HepG2 (cell line): ENCODE data around the gene TLCD3B. TPM values are rescaled to one million over a fixed set of nuclear protein-coding genes. Genes with fewer than 3 reads are reported as not detected.
"Not testable (repeated sequence)": the region's sequence is repeated elsewhere in the genome, so short reads cannot be mapped to it uniquely, and the experiment has no call there.

ENCODE experiments used
- ATAC-seq: fragments of 200-7000 bp; cut with Tn5 transposase; 3 replicates; pipeline ENCODE4 v1.9.1; 2020; ENCODE audit warnings: mild to moderate bottlenecking, moderate library complexity
- BruUV-seq: library from RNA; stranded (reverse); fragments of 400-500 nt; replicated peaks from 2 replicates; lab custom pipeline; 2021; lab: Mats Ljungman, UMichigan
- CTCF ChIA-PET: fragments of 300-600 bp; formaldehyde crosslinking; extraction: SDS; loops from one replicate; lab custom pipeline; 2021; ENCODE audit warnings: low total read pairs, inconsistent platforms, low intra/inter-chr PET ratio; lab: Yijun Ruan, JAX
- POLR2A ChIA-PET: fragments of 350-600 bp; sonication (Branson Sonifier 250); formaldehyde crosslinking; loops from one replicate; lab custom pipeline; 2020; ENCODE audit warnings: antibody characterized with exemption, inconsistent platforms; lab: Yijun Ruan, JAX
- DNase-seq: peaks from one replicate; pipeline ENCODE4 v3.0.0-alpha.2; 2015; ENCODE audit warnings: low spot score
- FAIRE-seq: peaks from 3 replicates; lab custom pipeline; 2011; peaks lifted over from hg19 to GRCh38; lab: Jason Lieb, UNC
- H2AFZ ChIP-seq: one replicate; pipeline ENCODE4 v1.6.1; 2011; ENCODE audit warnings: low read length, inconsistent platforms
- H3K27ac ChIP-seq: fragments of 300-600 bp; 3 replicates; pipeline ENCODE4 v1.8.0; 2011; ENCODE audit warnings: mixed run types, mild to moderate bottlenecking, mixed read lengths, low read length, inconsistent platforms; ENCODE audit not compliant: insufficient read depth; ENCODE audit errors: extremely low read length
- H3K27me3 ChIP-seq, 2 experiments: fragments of 200-600 bp in 1 of 2; 2 replicates in 1 of 2; 3 replicates in 1 of 2; pipeline versions ENCODE4 v1.6.0 to v1.8.0; 2011; ENCODE audit warnings: low read length in 2 of 2, mild to moderate bottlenecking in 2 of 2, moderate library complexity in 2 of 2, inconsistent platforms in 1 of 2; ENCODE audit not compliant: insufficient read depth in 2 of 2, control insufficient read depth in 1 of 2
- H3K36me3 ChIP-seq, 2 experiments: fragments of 200-600 bp in 1 of 2; replicated peaks in 1 of 2; 2 replicates in 1 of 2; 3 replicates in 1 of 2; pipeline versions ENCODE4 v1.5.1 to v1.8.0; 2011; ENCODE audit warnings: low read length in 2 of 2, inconsistent platforms in 1 of 2; ENCODE audit not compliant: insufficient read depth in 2 of 2, control insufficient read depth in 1 of 2
- H3K4me1 ChIP-seq: 2 replicates; pipeline ENCODE4 v1.5.1; 2012; ENCODE audit warnings: low read length, inconsistent platforms; ENCODE audit not compliant: insufficient read depth
- H3K4me2 ChIP-seq: 2 replicates; pipeline ENCODE4 v1.6.0; 2011; ENCODE audit warnings: low read depth, low read length, inconsistent platforms
- H3K4me3 ChIP-seq, 3 experiments: fragments of 200-600 bp in 1 of 3; sonication (generic), shearing (Covaris generic) in 1 of 3; replicated peaks in 1 of 3; 2 replicates each; pipeline ENCODE4 v1.5.1; 2011 to 2016; ENCODE audit warnings: low read length in 3 of 3, inconsistent platforms in 2 of 3, low read depth in 2 of 3, mild to moderate bottlenecking in 2 of 3, control low read depth in 1 of 3, mixed read lengths in 1 of 3; ENCODE audit not compliant: insufficient read depth in 1 of 3
- H3K79me2 ChIP-seq: one replicate; pipeline ENCODE4 v1.6.1; 2011; ENCODE audit warnings: low read length, inconsistent platforms; ENCODE audit not compliant: insufficient read depth
- H3K9ac ChIP-seq: 2 replicates; pipeline ENCODE4 v1.6.0; 2011; ENCODE audit warnings: mild to moderate bottlenecking, low read depth, low read length, inconsistent platforms; ENCODE audit not compliant: insufficient read depth
- H3K9me3 ChIP-seq: 2 replicates; pipeline ENCODE4 v1.5.1; 2012; ENCODE audit warnings: mild to moderate bottlenecking, low read length
- H4K20me1 ChIP-seq: 2 replicates; pipeline ENCODE4 v1.6.0; 2011; ENCODE audit warnings: inconsistent platforms, mild to moderate bottlenecking, low read length, moderate library complexity; ENCODE audit not compliant: insufficient read depth
- AGO1 ChIP-seq: fragments of 200-400 bp; formaldehyde crosslinking; IDR thresholded peaks from 2 replicates; pipeline ENCODE4 v1.6.1; 2017; ENCODE audit warnings: mild to moderate bottlenecking, low read depth, low read length, moderate library complexity; ENCODE audit not compliant: poor library complexity, severe bottlenecking
- CEBPG ChIP-seq: IDR thresholded peaks from 2 replicates; pipeline ENCODE4 v1.6.1; 2016
- CHD4 ChIP-seq: fragments of 200-600 bp; sonication (generic); IDR thresholded peaks from 2 replicates; pipeline ENCODE4 v1.7.0; 2017; ENCODE audit warnings: mild to moderate bottlenecking, low read length, borderline replicate concordance
- HOXA3 ChIP-seq: sonication (generic); formaldehyde crosslinking; IDR thresholded peaks from 2 replicates; pipeline ENCODE4 v1.5.0; 2020; ENCODE audit warnings: missing genetic modification reagents
- KLF12 ChIP-seq: sonication (generic); formaldehyde crosslinking; IDR thresholded peaks from 2 replicates; pipeline ENCODE4 v1.4.0; 2020; ENCODE audit warnings: missing genetic modification reagents, borderline replicate concordance
- KLF6 ChIP-seq: IDR thresholded peaks from 2 replicates; pipeline ENCODE4 v1.8.0; 2016; ENCODE audit warnings: missing biosample characterization, missing genetic modification reagents
- MAZ ChIP-seq, 2 experiments: sonication (generic) in 1 of 2; formaldehyde crosslinking in 1 of 2; IDR thresholded peaks; 2 replicates each; pipeline versions ENCODE4 v1.5.0 to v1.6.1; 2012 to 2020; ENCODE audit warnings: low read depth in 2 of 2, mild to moderate bottlenecking in 2 of 2, borderline replicate concordance in 1 of 2, improper control_type of control experiment in 1 of 2, low read length in 1 of 2, missing genetic modification reagents in 1 of 2, moderate library complexity in 1 of 2
- NCOR1 ChIP-seq: fragments of 200-600 bp; sonication (generic); IDR thresholded peaks from 2 replicates; pipeline ENCODE4 v1.7.0; 2017; ENCODE audit warnings: antibody characterized with exemption, low read length, borderline replicate concordance
- PRPF4 ChIP-seq: fragments of 200-400 bp; formaldehyde crosslinking; IDR thresholded peaks from 2 replicates; pipeline ENCODE4 v1.6.1; 2016; ENCODE audit warnings: low read length, low read depth; ENCODE audit not compliant: poor library complexity, severe bottlenecking
- RFX3 ChIP-seq: IDR thresholded peaks from 2 replicates; pipeline ENCODE4 v1.6.1; 2016; ENCODE audit warnings: missing biosample characterization, missing genetic modification reagents
- ZNF121 ChIP-seq: sonication (generic); formaldehyde crosslinking; IDR thresholded peaks from 2 replicates; pipeline ENCODE4 v1.5.0; 2020; ENCODE audit warnings: mild to moderate bottlenecking, missing genetic modification reagents
- ZNF343 ChIP-seq: sonication (generic); formaldehyde crosslinking; IDR thresholded peaks from 2 replicates; pipeline ENCODE4 v1.4.0; 2020; ENCODE audit warnings: mild to moderate bottlenecking, missing genetic modification reagents
- ZNF484 ChIP-seq: sonication (generic); formaldehyde crosslinking; IDR thresholded peaks from 2 replicates; pipeline ENCODE4 v1.5.1; 2020; ENCODE audit warnings: mild to moderate bottlenecking, low read depth, missing genetic modification reagents, borderline replicate concordance
- ZNF83 ChIP-seq: sonication (generic); formaldehyde crosslinking; IDR thresholded peaks from 2 replicates; pipeline ENCODE4 v1.4.0; 2020; ENCODE audit warnings: missing genetic modification reagents, mild to moderate bottlenecking, borderline replicate concordance
- WGBS: methylation state at CpG from one replicate; pipeline ENCODE4 v1.1.6; 2017; ENCODE audit warnings: low lambda C conversion rate; 5-methylcytosine and 5-hydroxymethylcytosine counted together
- in situ Hi-C: cut with HindIII; loops from 2 replicates; pipeline ENCODE4 v1.10.0; 2017; ENCODE audit warnings: low pct_unique_long_range_greater_than_20kb; ENCODE audit not compliant: extremely low pct_ligation_motif_present
- intact Hi-C: fragments of 100-400 bp; cut with micrococcal nuclease; formaldehyde crosslinking; loops from one replicate; pipeline ENCODE4 v1.10.0; 2022; ENCODE audit not compliant: unreplicated experiment
- polyA plus RNA-seq, 8 experiments: library from polyadenylated mRNA; depleted of rRNA in 3 of 8; stranded (reverse) in 7 of 8; unstranded in 1 of 8; fragments of >200 nt; fragmentation: Illumina TruSeq in 4 of 8; extraction: Trizol in 4 of 8; gene quantifications; 2 replicates each; pipeline versions ENCODE4 v1.2.1 to v1.2.3, GENCODE V29; 2011 to 2016; ENCODE audit warnings: low read depth in 4 of 8, missing spikeins in 1 of 8, mixed read lengths in 1 of 8; ENCODE audit not compliant: insufficient read depth in 1 of 8
- total RNA-seq, 5 experiments: library from RNA; depleted of rRNA; stranded (reverse); fragments of >200 nt; fragmentation: Illumina TruSeq; extraction: Trizol; gene quantifications; 2 replicates each; pipeline ENCODE4 v1.2.3, GENCODE V29; 2016; ENCODE audit warnings: low read depth in 1 of 5
- TF ChIP-seq, protein P1 (sequence below): sonication (generic); formaldehyde crosslinking; IDR thresholded peaks from 2 replicates; pipeline ENCODE4 v1.4.0; 2020; ENCODE audit warnings: missing genetic modification reagents
- TF ChIP-seq, protein P2 (sequence below): sonication (generic); formaldehyde crosslinking; IDR thresholded peaks from 2 replicates; pipeline ENCODE4 v1.4.0; 2020; ENCODE audit warnings: missing genetic modification reagents

The TLCD3B gene
- total and polyA plus RNA-seq, 2 of the 13 experiments (the other 11 are each of a cell fraction or from before 2014, with no cell fraction given), result not detected

- WGBS, result 7% methylated on average over 5 of the region's 5 CpGs
- CTCF ChIA-PET, result not testable (repeated sequence)
These were observed 9.6 kb upstream of the TLCD3B start for GRCh38 chr16:30040690-30041089.

DNA sequence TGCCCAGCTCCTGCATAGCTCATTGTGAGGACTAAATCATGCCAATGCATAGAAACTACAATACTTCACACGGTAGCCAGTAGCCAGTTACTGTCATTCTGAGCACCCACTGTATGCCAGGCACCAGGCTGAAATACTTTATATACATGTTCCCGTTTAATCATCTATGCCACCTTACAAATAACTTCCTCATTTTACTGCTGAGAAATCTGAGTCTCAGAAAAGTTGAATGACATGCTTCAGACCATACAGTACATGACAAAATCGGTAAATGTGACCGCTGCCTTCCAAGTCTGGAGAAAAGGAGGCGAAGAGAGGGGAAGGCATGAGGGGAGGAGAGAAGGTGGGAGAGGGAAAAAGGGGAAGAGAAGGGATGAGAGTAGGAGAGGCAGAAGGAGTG, 9.2 kb upstream of the TLCD3B start:
- no peak for DNase-seq
- 22% methylated on average over 5 of the region's 5 CpGs for WGBS
- no peak for ATAC-seq
- CTCF ChIA-PET, result no interaction called here
- Histone ChIP-seq H3K27me3 (peaks cover 0 to 16% of the 10 kb centered on the region in 2 experiments; a peak in 2 of 5 replicates), H3K4me1 (peaks cover 8% of the 10 kb centered on the region; the same call in 1 of the 2 replicates), H3K27ac (no peak overlapping the region), H3K36me3 (no peaks in the 10 kb centered on the region), H3K4me3 (no peak overlapping the region), H4K20me1 (no peaks in the 10 kb centered on the region), H3K79me2 (no peaks in the 10 kb centered on the region), H2AFZ (no peak overlapping the region), H3K4me2 (no peak overlapping the region), H3K9ac (no peak overlapping the region), H3K9me3 (no peaks in the 10 kb centered on the region)
- intact Hi-C loops (no loop called here), in situ Hi-C loops (no loop called here)
- no TSS peak for BruUV-seq
- FAIRE-seq, result no peak
- POLR2A ChIA-PET, result no interaction called here
- no peak for TF ChIP-seq PRPF4
- TF ChIP-seq, protein P1, sequence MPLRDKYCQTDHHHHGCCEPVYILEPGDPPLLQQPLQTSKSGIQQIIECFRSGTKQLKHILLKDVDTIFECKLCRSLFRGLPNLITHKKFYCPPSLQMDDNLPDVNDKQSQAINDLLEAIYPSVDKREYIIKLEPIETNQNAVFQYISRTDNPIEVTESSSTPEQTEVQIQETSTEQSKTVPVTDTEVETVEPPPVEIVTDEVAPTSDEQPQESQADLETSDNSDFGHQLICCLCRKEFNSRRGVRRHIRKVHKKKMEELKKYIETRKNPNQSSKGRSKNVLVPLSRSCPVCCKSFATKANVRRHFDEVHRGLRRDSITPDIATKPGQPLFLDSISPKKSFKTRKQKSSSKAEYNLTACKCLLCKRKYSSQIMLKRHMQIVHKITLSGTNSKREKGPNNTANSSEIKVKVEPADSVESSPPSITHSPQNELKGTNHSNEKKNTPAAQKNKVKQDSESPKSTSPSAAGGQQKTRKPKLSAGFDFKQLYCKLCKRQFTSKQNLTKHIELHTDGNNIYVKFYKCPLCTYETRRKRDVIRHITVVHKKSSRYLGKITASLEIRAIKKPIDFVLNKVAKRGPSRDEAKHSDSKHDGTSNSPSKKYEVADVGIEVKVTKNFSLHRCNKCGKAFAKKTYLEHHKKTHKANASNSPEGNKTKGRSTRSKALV (CRISPR knock-in tag), result no peak
- no peak for TF ChIP-seq HOXA3 (CRISPR knock-in tag)
- TF ChIP-seq KLF6 (CRISPR knock-in tag), result no peak
- TF ChIP-seq CEBPG (CRISPR knock-in tag), result no peak
- TF ChIP-seq CHD4, result no peak
- TF ChIP-seq RFX3, result no peak
- TF ChIP-seq MAZ (IDR thresholded peaks at IDR 0.05; ENCODE audit: borderline replicate concordance, low read depth, low read length), result no peak
- no peak for TF ChIP-seq MAZ (CRISPR knock-in tag; IDR thresholded peaks at IDR 0.05; ENCODE audit: low read depth)
- TF ChIP-seq, protein P2, sequence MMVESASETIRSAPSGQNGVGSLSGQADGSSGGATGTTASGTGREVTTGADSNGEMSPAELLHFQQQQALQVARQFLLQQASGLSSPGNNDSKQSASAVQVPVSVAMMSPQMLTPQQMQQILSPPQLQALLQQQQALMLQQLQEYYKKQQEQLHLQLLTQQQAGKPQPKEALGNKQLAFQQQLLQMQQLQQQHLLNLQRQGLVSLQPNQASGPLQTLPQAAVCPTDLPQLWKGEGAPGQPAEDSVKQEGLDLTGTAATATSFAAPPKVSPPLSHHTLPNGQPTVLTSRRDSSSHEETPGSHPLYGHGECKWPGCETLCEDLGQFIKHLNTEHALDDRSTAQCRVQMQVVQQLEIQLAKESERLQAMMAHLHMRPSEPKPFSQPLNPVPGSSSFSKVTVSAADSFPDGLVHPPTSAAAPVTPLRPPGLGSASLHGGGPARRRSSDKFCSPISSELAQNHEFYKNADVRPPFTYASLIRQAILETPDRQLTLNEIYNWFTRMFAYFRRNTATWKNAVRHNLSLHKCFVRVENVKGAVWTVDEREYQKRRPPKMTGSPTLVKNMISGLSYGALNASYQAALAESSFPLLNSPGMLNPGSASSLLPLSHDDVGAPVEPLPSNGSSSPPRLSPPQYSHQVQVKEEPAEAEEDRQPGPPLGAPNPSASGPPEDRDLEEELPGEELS, result no peak
- TF ChIP-seq ZNF83 (CRISPR knock-in tag), result no peak
- no peak for TF ChIP-seq AGO1
- TF ChIP-seq ZNF484 (CRISPR knock-in tag), result no peak
- TF ChIP-seq NCOR1, result no peak
- TF ChIP-seq ZNF343 (CRISPR knock-in tag), result no peak
- no peak for TF ChIP-seq KLF12 (CRISPR knock-in tag)

More at GRCh38 chr16:30040690-30041089, 9.6 kb upstream of the TLCD3B start:
- BruUV-seq, DNase-seq, H2AFZ ChIP-seq, in situ Hi-C loops, POLR2A ChIA-PET, H3K4me3 ChIP-seq, H4K20me1 ChIP-seq, H3K9me3 ChIP-seq, intact Hi-C loops, H3K9ac ChIP-seq, H3K36me3 ChIP-seq, H3K4me2 ChIP-seq, FAIRE-seq, H3K27ac ChIP-seq, H3K79me2 ChIP-seq, ATAC-seq: not testable (repeated sequence)
- Histone ChIP-seq H3K27me3 (peaks cover 0 to 19% of the 10 kb centered on the region in 2 experiments; a peak in 2 of 5 replicates), H3K4me1 (peaks cover 11% of the 10 kb centered on the region)
- peak; percentile 78; the same call in 1 of the 2 replicates for TF ChIP-seq ZNF121 (CRISPR knock-in tag)
